Small intestine (tissue), 7 donors: ENCODE results near the gene KCNJ6. TPM values are rescaled to one million over a fixed set of nuclear protein-coding genes. Genes with fewer than 3 reads are reported as not detected.

ENCODE experiments used
- DNase-seq, 2 donors: peaks; one replicate each; pipeline versions ENCODE4 v3.0.0 to v3.0.0-alpha.2; 2013
- FAIRE-seq: peaks from 2 replicates; lab custom pipeline; 2012; peaks lifted over from hg19 to GRCh38; lab: Jason Lieb, UNC
- H3K27ac ChIP-seq, 3 donors: one replicate each; pipeline ENCODE4 v1.5.1; 2013; ENCODE audit warnings: low read length in 2 of 3, mild to moderate bottlenecking in 2 of 3, control low read depth in 1 of 3, inconsistent platforms in 1 of 3, low read depth in 1 of 3, moderate library complexity in 1 of 3
- H3K27me3 ChIP-seq, 3 donors: one replicate each; pipeline ENCODE4 v1.6.1; 2013; ENCODE audit warnings: low read length in 3 of 3, inconsistent platforms in 1 of 3; ENCODE audit not compliant: control insufficient read depth in 3 of 3, insufficient read depth in 3 of 3
- H3K36me3 ChIP-seq, 3 donors: one replicate each; pipeline ENCODE4 v1.6.1; 2013; ENCODE audit warnings: low read length in 3 of 3, inconsistent platforms in 1 of 3, low read depth in 1 of 3, mild to moderate bottlenecking in 1 of 3, moderate library complexity in 1 of 3; ENCODE audit not compliant: control insufficient read depth in 3 of 3, insufficient read depth in 2 of 3
- H3K4me1 ChIP-seq, 3 donors: one replicate each; pipeline ENCODE4 v1.6.1; 2013; ENCODE audit warnings: low read length in 2 of 3, inconsistent platforms in 1 of 3, low read depth in 1 of 3, mild to moderate bottlenecking in 1 of 3, moderate library complexity in 1 of 3; ENCODE audit not compliant: control insufficient read depth in 3 of 3, insufficient read depth in 2 of 3
- H3K4me3 ChIP-seq, 3 donors: one replicate each; pipeline ENCODE4 v1.5.1; 2013; ENCODE audit warnings: low read length in 3 of 3, control low read depth in 1 of 3, inconsistent platforms in 1 of 3, low read depth in 1 of 3, mild to moderate bottlenecking in 1 of 3, moderate library complexity in 1 of 3
- H3K9me3 ChIP-seq, 2 donors: one replicate each; pipeline ENCODE4 v1.6.1; 2013; ENCODE audit warnings: low read depth in 1 of 2, low read length in 1 of 2; ENCODE audit not compliant: control insufficient read depth in 2 of 2, insufficient read depth in 1 of 2
- WGBS, 3 donors: extraction: QIAGEN DNeasy Blood & Tissue Kit; methylation state at CpG; one replicate each; pipeline ENCODE4 v1.1.7; 2013; 5-methylcytosine and 5-hydroxymethylcytosine counted together
- polyA plus RNA-seq, 4 donors: library from polyadenylated mRNA; stranded (reverse) in 3 of 4; unstranded in 1 of 4; fragments of 200-250 nt in 3 of 4; fragments of 120-200 nt in 1 of 4; gene quantifications; one replicate each; pipeline versions ENCODE4 v1.2.1 to v1.2.3, GENCODE V29; 2013
- donor health status: healthy with polysubstance abuse.
- donor health status: control.
- donor health status: control.
- donor health status: Bipolar disorder and iron deficiency.
- donor health status: healthy.

The KCNJ6 gene
- polyA plus RNA-seq, 4 donors, result under 0.01 to 0.24 (median 0.03) TPM; not detected in 1

- H3K27me3 ChIP-seq, result peaks cover 0 to 4% (median 0%) of the 10 kb centered on the region in 3 donors
- FAIRE-seq, result no peak
- H3K4me1 ChIP-seq, result no peaks in the 10 kb centered on the region
- no peaks in the 10 kb centered on the region for H3K36me3 ChIP-seq
- no peak overlapping the region for H3K27ac ChIP-seq
- 58 to 76% (median 63%) methylated on average over 7 of the region's 7 CpGs for WGBS, 3 donors
- H3K9me3 ChIP-seq, result peaks cover 0 to 8% of the 10 kb centered on the region in 2 donors
- H3K4me3 ChIP-seq, result no peak overlapping the region
- no peak for DNase-seq
These were observed 131.5 kb downstream of the KCNJ6 start for GRCh38 chr21:37784591-37785318.

- no peak for FAIRE-seq
- H3K36me3 ChIP-seq, result no peaks in the 10 kb centered on the region
- H3K27me3 ChIP-seq, result peaks cover 0 to 2% (median 0%) of the 10 kb centered on the region in 3 donors
- H3K27ac ChIP-seq, result no peak overlapping the region
- no peak overlapping the region for H3K4me3 ChIP-seq
- H3K9me3 ChIP-seq, result peaks cover 0 to 8% of the 10 kb centered on the region in 2 donors
- DNase-seq, result no peak
- 89 to 92% (median 90%) methylated on average over 6 of the region's 6 CpGs for WGBS, 3 donors
- H3K4me1 ChIP-seq, result no peaks in the 10 kb centered on the region
These were observed 133.2 kb downstream of the KCNJ6 start for GRCh38 chr21:37783016-37783415.

GRCh38 chr21:37780991-37781983, 135.0 kb downstream of the KCNJ6 start:
- no peak for FAIRE-seq
- 78 to 85% (median 79%) methylated on average over 15 of the region's 15 CpGs for WGBS, 3 donors
- H3K4me3 ChIP-seq, result no peak overlapping the region

GRCh38 chr21:37771181-37771580, 145.1 kb downstream of the KCNJ6 start:
- FAIRE-seq, result no peak
- Histone ChIP-seq H3K36me3 (no peaks in the 10 kb centered on the region), H3K4me1 (no peaks in the 10 kb centered on the region), H3K9me3 (no peaks in the 10 kb centered on the region), H3K27me3 (no peaks in the 10 kb centered on the region), H3K4me3 (no peak overlapping the region), H3K27ac (no peak overlapping the region)
- WGBS, 3 donors, result 67 to 78% (median 74%) methylated on average over 3 of the region's 3 CpGs
- DNase-seq, result no peak

More at GRCh38 chr21:37780991-37781983, 135.0 kb downstream of the KCNJ6 start:
- H3K9me3 ChIP-seq, result peaks cover 0 to 8% of the 10 kb centered on the region in 2 donors
- H3K4me1 ChIP-seq, result no peaks in the 10 kb centered on the region
- no peaks in the 10 kb centered on the region for H3K36me3 ChIP-seq
- DNase-seq, result no peak
- peaks cover 0 to 2% (median 0%) of the 10 kb centered on the region in 3 donors for H3K27me3 ChIP-seq
- no peak overlapping the region for H3K27ac ChIP-seq

GRCh38 chr21:37770461-37770860, 145.8 kb downstream of the KCNJ6 start:
- DNase-seq, result no peak
- Histone ChIP-seq H3K9me3 (no peaks in the 10 kb centered on the region), H3K4me1 (no peaks in the 10 kb centered on the region), H3K4me3 (no peak overlapping the region), H3K27ac (no peak overlapping the region), H3K27me3 (no peaks in the 10 kb centered on the region), H3K36me3 (no peaks in the 10 kb centered on the region)
- FAIRE-seq, result no peak
- WGBS, 3 donors, result 55 to 78% (median 72%) methylated on average over 2 of the region's 2 CpGs

- DNase-seq (no peak), FAIRE-seq (no peak)
- Histone ChIP-seq H3K27me3 (no peaks in the 10 kb centered on the region), H3K4me3 (no peak overlapping the region), H3K27ac (no peak overlapping the region), H3K36me3 (no peaks in the 10 kb centered on the region), H3K9me3 (no peaks in the 10 kb centered on the region), H3K4me1 (no peaks in the 10 kb centered on the region)
- 15 to 50% (median 26%) methylated on average over 1 of the region's 1 CpG for WGBS, 3 donors
These were observed 146.6 kb downstream of the KCNJ6 start for GRCh38 chr21:37769656-37770055.

GRCh38 chr21:37767984-37768383, 148.3 kb downstream of the KCNJ6 start:
- Histone ChIP-seq H3K27me3 (no peaks in the 10 kb centered on the region), H3K36me3 (no peaks in the 10 kb centered on the region), H3K4me3 (no peak overlapping the region), H3K9me3 (no peaks in the 10 kb centered on the region), H3K27ac (no peak overlapping the region), H3K4me1 (no peaks in the 10 kb centered on the region)
- FAIRE-seq (no peak), DNase-seq (no peak)
- WGBS, 3 donors, result 45 to 62% (median 59%) methylated on average over 5 of the region's 5 CpGs

GRCh38 chr21:37766129-37766528, 150.1 kb downstream of the KCNJ6 start:
- Histone ChIP-seq H3K27me3 (no peaks in the 10 kb centered on the region), H3K36me3 (no peaks in the 10 kb centered on the region), H3K9me3 (no peaks in the 10 kb centered on the region), H3K4me3 (no peak overlapping the region), H3K4me1 (no peaks in the 10 kb centered on the region), H3K27ac (no peak overlapping the region)
- DNase-seq (no peak), FAIRE-seq (no peak)
- WGBS, 3 donors, result 75 to 82% (median 82%) methylated on average over 5 of the region's 5 CpGs
